Fibroblast of villous mesenchyme (primary cell): ENCODE measurements around the gene DDX42. TPM values are rescaled to one million over a fixed set of nuclear protein-coding genes. Genes with fewer than 3 reads are reported as not detected.

Source experiments
- DNase-seq: peaks from one replicate; pipeline ENCODE4 v3.0.0-alpha.2; 2010; ENCODE audit warnings: low read depth
- H3K4me3 ChIP-seq: 2 replicates; pipeline ENCODE4 v1.5.1; 2011; ENCODE audit warnings: low read depth, mild to moderate bottlenecking, low read length
- CTCF ChIP-seq: IDR thresholded peaks from 2 replicates; pipeline ENCODE4 v1.5.1; 2012; ENCODE audit warnings: low read depth, mild to moderate bottlenecking, low read length; ENCODE audit not compliant: insufficient read depth
- total RNA-seq: library from RNA; depleted of rRNA; stranded (reverse); fragments of >200 nt; gene quantifications from 2 replicates; pipeline ENCODE4 v1.2.3, GENCODE V29; 2012

DDX42 gene
- total RNA-seq, 1 donor = 85.9 TPM

- peak; percentile 95 for DNase-seq
Measured at GRCh38 chr17:63827002-63827800, 53.2 kb downstream of the DDX42 start, which contains the start of the genes FTSJ3 and PSMC5. FTSJ3 (minus strand) TSS chr17:63827663; CDS start chr17:63826902, 761 bp downstream. PSMC5 (plus strand) TSS chr17:63827431; CDS start chr17:63827491, 60 bp downstream.

GRCh38 chr17:63827801-63828221 lies 53.8 kb downstream of the DDX42 start:
- H3K4me3 ChIP-seq = peak overlapping the region; percentile 67
- no peak for TF ChIP-seq CTCF
- DNase-seq = peak; percentile 7

More at GRCh38 chr17:63827002-63827800, 53.2 kb downstream of the DDX42 start, which contains the start of the genes FTSJ3 and PSMC5:
- TF ChIP-seq CTCF = peak; percentile 41
- H3K4me3 ChIP-seq = peak within 1 kb of the TSS; percentile 67

GRCh38 chr17:63828936-63829335 lies 55.0 kb downstream of the DDX42 start:
- TF ChIP-seq CTCF = no peak
- DNase-seq = no peak
- no peak overlapping the region for H3K4me3 ChIP-seq

- DNase-seq = no peak
- no peak for TF ChIP-seq CTCF
- no peak overlapping the region for H3K4me3 ChIP-seq
Measured at GRCh38 chr17:63830278-63830677, 56.3 kb downstream of the DDX42 start.

GRCh38 chr17:63830904-63831491 lies 57.0 kb downstream of the DDX42 start:
- TF ChIP-seq CTCF = no peak
- no peak overlapping the region for H3K4me3 ChIP-seq
- no peak for DNase-seq

GRCh38 chr17:63831505-63831904 lies 57.5 kb downstream of the DDX42 start:
- no peak for TF ChIP-seq CTCF
- no peak for DNase-seq
- no peak overlapping the region for H3K4me3 ChIP-seq
